Activated naive CD4-positive, alpha-beta T cell treated with anti-CD3 and anti-CD28 coated beads for 36 hours (primary cell): ENCODE data around the gene EPPIN. TPM values are rescaled to one million over a fixed set of nuclear protein-coding genes. Genes with fewer than 3 reads are reported as not detected.
"Not testable (repeated sequence)": the region's sequence is repeated elsewhere in the genome, so short reads cannot be mapped to it uniquely, and the experiment has no call there.

Experiments used
- CTCF ChIA-PET: fragments of 350-600 bp; sonication (Branson Sonifier 250); formaldehyde crosslinking; loops from one replicate; lab custom pipeline; 2021; ENCODE audit warnings: antibody characterized with exemption; lab: Charles Lee
- DNase-seq: peaks from one replicate; pipeline ENCODE4 v3.0.0-alpha.2; 2020
- H3K27ac Mint-ChIP-seq: one replicate; pipeline ENCODE4 v1.8.0; 2021; ENCODE audit warnings: mild to moderate bottlenecking, mixed read lengths
- H3K27me3 Mint-ChIP-seq: one replicate; pipeline ENCODE4 v1.8.0; 2021; ENCODE audit warnings: low read depth, mixed read lengths
- H3K36me3 Mint-ChIP-seq: one replicate; pipeline ENCODE4 v1.8.0; 2021; ENCODE audit warnings: low read depth, mixed read lengths
- H3K4me1 Mint-ChIP-seq: one replicate; pipeline ENCODE4 v1.8.0; 2021; ENCODE audit warnings: low read depth, mixed read lengths
- H3K4me3 Mint-ChIP-seq: one replicate; pipeline ENCODE4 v1.8.0; 2021; ENCODE audit warnings: mild to moderate bottlenecking, moderate library complexity, mixed read lengths
- H3K9me3 Mint-ChIP-seq: one replicate; pipeline ENCODE4 v1.8.0; 2021; ENCODE audit warnings: mixed read lengths
- intact Hi-C: fragments of 100-400 bp; cut with micrococcal nuclease; formaldehyde crosslinking; loops from one replicate; pipeline ENCODE4 v1.15.1; 2023
- total RNA-seq, 2 experiments: library from RNA; stranded (reverse); gene quantifications; one replicate each; pipeline ENCODE4 v1.2.3, GENCODE V29; 2021

EPPIN gene
- total RNA-seq, 2 experiments from 2014 or later: not detected

GRCh38 chr20:45576995-45577394, 29.8 kb upstream of the EPPIN start:
- no peak for DNase-seq
- H3K27me3 Mint-ChIP-seq: peaks cover 14% of the 10 kb centered on the region
- H3K9me3 Mint-ChIP-seq: no peaks in the 10 kb centered on the region
- H3K36me3 Mint-ChIP-seq: no peaks in the 10 kb centered on the region
- H3K27ac Mint-ChIP-seq: no peak overlapping the region
- H3K4me1 Mint-ChIP-seq: no peaks in the 10 kb centered on the region
- no peak overlapping the region for H3K4me3 Mint-ChIP-seq
- intact Hi-C loops: no loop called here
- CTCF ChIA-PET: interaction anchor here (1.6 kb wide), 1 partner anchor 194 kb away, joined by 4 read pairs; no protein-coding TSS in a partner anchor

GRCh38 chr20:45575931-45576330, 28.7 kb upstream of the EPPIN start:
- intact Hi-C loops: no loop called here
- CTCF ChIA-PET: no interaction called here
- H3K4me1 Mint-ChIP-seq: no peaks in the 10 kb centered on the region
- no peaks in the 10 kb centered on the region for H3K36me3 Mint-ChIP-seq
- peaks cover 17% of the 10 kb centered on the region for H3K27me3 Mint-ChIP-seq
- H3K4me3 Mint-ChIP-seq: no peak overlapping the region
- DNase-seq: no peak
- H3K9me3 Mint-ChIP-seq: no peaks in the 10 kb centered on the region
- H3K27ac Mint-ChIP-seq: no peak overlapping the region

GRCh38 chr20:45569650-45570049, 22.4 kb upstream of the EPPIN start:
- CTCF ChIA-PET, H3K27ac Mint-ChIP-seq, H3K4me3 Mint-ChIP-seq, DNase-seq, H3K9me3 Mint-ChIP-seq, H3K4me1 Mint-ChIP-seq, intact Hi-C loops, H3K36me3 Mint-ChIP-seq: not testable (repeated sequence)
- H3K27me3 Mint-ChIP-seq: peaks cover 13% of the 10 kb centered on the region

- H3K9me3 Mint-ChIP-seq: no peaks in the 10 kb centered on the region
Observed at GRCh38 chr20:45564760-45565276, 17.6 kb upstream of the EPPIN start.

GRCh38 chr20:45555198-45555597, 8.0 kb upstream of the EPPIN start:
- peaks cover 19% of the 10 kb centered on the region for H3K27me3 Mint-ChIP-seq
- no peak overlapping the region for H3K27ac Mint-ChIP-seq
- CTCF ChIA-PET: interaction anchor here (0.9 to 1.9 kb wide), 2 partner anchors 215 to 216 kb away, joined by 3 to 5 read pairs; no protein-coding TSS in a partner anchor
- intact Hi-C loops: no loop called here
- DNase-seq: no peak
- H3K36me3 Mint-ChIP-seq: no peaks in the 10 kb centered on the region
- H3K4me3 Mint-ChIP-seq: no peak overlapping the region
- H3K4me1 Mint-ChIP-seq: no peaks in the 10 kb centered on the region
- no peaks in the 10 kb centered on the region for H3K9me3 Mint-ChIP-seq

More at GRCh38 chr20:45564760-45565276, 17.6 kb upstream of the EPPIN start:
- Mint-ChIP-seq H3K36me3 (no peaks in the 10 kb centered on the region), H3K27ac (no peak overlapping the region), H3K27me3 (peaks cover 13% of the 10 kb centered on the region), H3K4me1 (no peaks in the 10 kb centered on the region), H3K4me3 (no peak overlapping the region)
- intact Hi-C loops: no loop called here
- DNase-seq: no peak
- CTCF ChIA-PET: no interaction called here

- no peaks in the 10 kb centered on the region for H3K36me3 Mint-ChIP-seq
- intact Hi-C loops: no loop called here
Observed at GRCh38 chr20:45552456-45552855, 5.3 kb upstream of the EPPIN start.

GRCh38 chr20:45550765-45551164, 3.6 kb upstream of the EPPIN start:
- Mint-ChIP-seq H3K36me3 (no peaks in the 10 kb centered on the region), H3K9me3 (no peaks in the 10 kb centered on the region), H3K4me1 (no peaks in the 10 kb centered on the region), H3K27me3 (peaks cover 23% of the 10 kb centered on the region), H3K27ac (no peak overlapping the region), H3K4me3 (no peak overlapping the region)
- CTCF ChIA-PET: interaction anchor here (1.0 kb wide), 1 partner anchor 220 kb away, joined by 4 read pairs; no protein-coding TSS in a partner anchor
- intact Hi-C loops: no loop called here
- no peak for DNase-seq

More at GRCh38 chr20:45552456-45552855, 5.3 kb upstream of the EPPIN start:
- Mint-ChIP-seq H3K27ac (no peak overlapping the region), H3K27me3 (peaks cover 21% of the 10 kb centered on the region), H3K4me3 (no peak overlapping the region), H3K9me3 (no peaks in the 10 kb centered on the region), H3K4me1 (no peaks in the 10 kb centered on the region)
- DNase-seq: no peak
- CTCF ChIA-PET: no interaction called here

- H3K36me3 Mint-ChIP-seq: no peaks in the 10 kb centered on the region
- H3K4me1 Mint-ChIP-seq: no peaks in the 10 kb centered on the region
- H3K27ac Mint-ChIP-seq: no peak overlapping the region
- no peak for DNase-seq
- intact Hi-C loops: no loop called here
- no peaks in the 10 kb centered on the region for H3K9me3 Mint-ChIP-seq
- CTCF ChIA-PET: no interaction called here
- H3K4me3 Mint-ChIP-seq: no peak overlapping the region
- peaks cover 25% of the 10 kb centered on the region for H3K27me3 Mint-ChIP-seq
Observed at GRCh38 chr20:45548410-45548809, 1.2 kb upstream of the EPPIN start.

- intact Hi-C loops: loop anchor here (1.0 kb wide), 1 partner anchor 225 kb away; no protein-coding TSS in a partner anchor
- no peaks in the 10 kb centered on the region for H3K36me3 Mint-ChIP-seq
- no peaks in the 10 kb centered on the region for H3K4me1 Mint-ChIP-seq
- CTCF ChIA-PET: interaction anchor here (1.4 kb wide), 1 partner anchor 225 kb away, joined by 5 read pairs; no protein-coding TSS in a partner anchor
- H3K27me3 Mint-ChIP-seq: peaks cover 34% of the 10 kb centered on the region
- no peak overlapping the region for H3K4me3 Mint-ChIP-seq
- DNase-seq: no peak
- no peaks in the 10 kb centered on the region for H3K9me3 Mint-ChIP-seq
- H3K27ac Mint-ChIP-seq: no peak overlapping the region
Observed at GRCh38 chr20:45545754-45546453, 1.3 kb downstream of the EPPIN start.

GRCh38 chr20:45545351-45545750, 1.9 kb downstream of the EPPIN start:
- CTCF ChIA-PET: interaction anchor here (1.4 kb wide), 1 partner anchor 226 kb away, joined by 5 read pairs; no protein-coding TSS in a partner anchor
- Mint-ChIP-seq H3K27me3 (peaks cover 37% of the 10 kb centered on the region), H3K27ac (no peak overlapping the region), H3K4me1 (no peaks in the 10 kb centered on the region), H3K4me3 (no peak overlapping the region), H3K36me3 (no peaks in the 10 kb centered on the region), H3K9me3 (no peaks in the 10 kb centered on the region)
- no peak for DNase-seq
- intact Hi-C loops: no loop called here

- Mint-ChIP-seq H3K27ac (no peak within 1 kb of the TSS), H3K4me3 (no peak within 1 kb of the TSS), H3K27me3 (peaks cover 22% of the 10 kb centered on the region), H3K9me3 (no peaks in the 10 kb centered on the region), H3K36me3 (no peaks in the 10 kb centered on the region), H3K4me1 (no peaks in the 10 kb centered on the region)
- no peak for DNase-seq
- intact Hi-C loops: no loop called here
- CTCF ChIA-PET: interaction anchor here (0.5 to 0.6 kb wide), 2 partner anchors 252 to 255 kb away, joined by 3 to 4 read pairs; no protein-coding TSS in a partner anchor
Observed at GRCh38 chr20:45539382-45539781, 7.8 kb downstream of the EPPIN start, which contains the start of gene WFDC6. TSS of gene WFDC6 (minus strand) at chr20:45539482. CDS start at chr20:45539407, 75 bp downstream.

- H3K9me3 Mint-ChIP-seq: no peaks in the 10 kb centered on the region
- no peak overlapping the region for H3K27ac Mint-ChIP-seq
- intact Hi-C loops: no loop called here
- H3K27me3 Mint-ChIP-seq: peaks cover 19% of the 10 kb centered on the region
- H3K36me3 Mint-ChIP-seq: no peaks in the 10 kb centered on the region
- H3K4me1 Mint-ChIP-seq: no peaks in the 10 kb centered on the region
- H3K4me3 Mint-ChIP-seq: no peak overlapping the region
- DNase-seq: no peak
- CTCF ChIA-PET: interaction anchor here (1.0 kb wide), 1 partner anchor 233 kb away, joined by 4 read pairs; no protein-coding TSS in a partner anchor
Observed at GRCh38 chr20:45538209-45538799, 8.9 kb downstream of the EPPIN start.
